IPS DF 6.9 (cell line): ENCODE data around the gene TRIM67.

Experiments used
- DNase-seq: peaks from one replicate; pipeline ENCODE4 v3.0.0-alpha.2; 2013; ENCODE audit warnings: low read depth, low spot score
- H3K27ac ChIP-seq: one replicate; pipeline ENCODE4 v1.5.1; 2013; ENCODE audit warnings: low read length, control low read depth
- H3K27me3 ChIP-seq: 2 replicates; pipeline ENCODE4 v1.6.1; 2013; ENCODE audit warnings: mild to moderate bottlenecking, low read length; ENCODE audit not compliant: control insufficient read depth, insufficient read depth
- H3K36me3 ChIP-seq: 2 replicates; pipeline ENCODE4 v1.6.1; 2013; ENCODE audit warnings: low read length; ENCODE audit not compliant: control insufficient read depth, insufficient read depth
- H3K4me1 ChIP-seq: 2 replicates; pipeline ENCODE4 v1.6.1; 2013; ENCODE audit warnings: low read length; ENCODE audit not compliant: control insufficient read depth, insufficient read depth
- H3K4me3 ChIP-seq: 2 replicates; pipeline ENCODE4 v1.5.1; 2013; ENCODE audit warnings: mild to moderate bottlenecking, low read length
- H3K9me3 ChIP-seq: 2 replicates; pipeline ENCODE4 v1.6.1; 2013; ENCODE audit warnings: low read length, inconsistent platforms; ENCODE audit not compliant: control insufficient read depth, insufficient read depth
- whole genome bisulfite sequencing: extraction: QIAGEN DNeasy Blood & Tissue Kit; methylation state at CpG from one replicate; pipeline ENCODE4 v1.1.7; 2013; ENCODE audit warnings: mixed read lengths, missing lambda C conversion rate; ENCODE audit not compliant: insufficient read length, insufficient coverage; 5-methylcytosine and 5-hydroxymethylcytosine counted together

The TRIM67 gene

DNA sequence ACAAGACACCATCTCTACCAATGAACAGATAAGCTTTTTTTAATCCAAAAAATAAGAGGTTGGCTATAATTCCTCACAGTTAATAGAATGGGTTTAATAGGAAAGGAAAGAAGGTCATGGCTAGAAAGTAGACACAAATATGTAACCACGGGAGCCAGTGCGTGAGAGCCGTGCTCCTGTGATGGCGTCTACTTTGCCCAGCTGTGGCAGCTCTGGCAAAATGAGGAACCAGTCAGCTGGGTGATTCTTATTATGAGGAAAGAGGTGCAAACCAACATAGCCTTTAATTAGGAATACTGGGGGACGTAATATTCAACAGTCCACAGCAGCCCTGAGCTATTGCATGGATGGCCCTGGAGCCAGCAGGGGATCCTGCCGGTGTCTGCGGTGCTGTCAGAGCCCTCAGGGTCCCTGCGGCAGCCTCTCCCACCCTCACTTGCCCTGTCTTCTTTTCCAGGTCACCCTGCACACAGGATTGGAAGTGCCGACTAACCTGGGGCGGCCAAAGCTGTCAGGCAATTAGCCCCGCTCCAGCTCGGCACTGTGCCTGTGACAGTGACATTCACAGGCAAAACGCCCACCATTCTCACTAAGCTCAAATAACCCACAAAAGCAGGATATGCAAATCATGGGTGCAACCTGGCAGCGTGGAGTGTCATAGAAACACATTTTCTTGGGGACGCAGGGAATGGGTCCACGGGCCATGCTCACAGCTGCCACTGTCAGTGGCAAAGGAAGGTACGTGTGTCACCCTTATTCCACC lies 53.2 kb downstream of the TRIM67 start:
- Histone ChIP-seq H3K9me3 (no peaks in the 10 kb centered on the region), H3K36me3 (no peaks in the 10 kb centered on the region), H3K27me3 (peaks cover 31% of the 10 kb centered on the region), H3K27ac (no peak overlapping the region), H3K4me3 (no peak overlapping the region), H3K4me1 (peaks cover 2% of the 10 kb centered on the region; the same call in 1 of the 2 replicates)
- no CpG with 5 or more reads among the region's 17 CpGs for WGBS
- DNase-seq, result no peak

DNA sequence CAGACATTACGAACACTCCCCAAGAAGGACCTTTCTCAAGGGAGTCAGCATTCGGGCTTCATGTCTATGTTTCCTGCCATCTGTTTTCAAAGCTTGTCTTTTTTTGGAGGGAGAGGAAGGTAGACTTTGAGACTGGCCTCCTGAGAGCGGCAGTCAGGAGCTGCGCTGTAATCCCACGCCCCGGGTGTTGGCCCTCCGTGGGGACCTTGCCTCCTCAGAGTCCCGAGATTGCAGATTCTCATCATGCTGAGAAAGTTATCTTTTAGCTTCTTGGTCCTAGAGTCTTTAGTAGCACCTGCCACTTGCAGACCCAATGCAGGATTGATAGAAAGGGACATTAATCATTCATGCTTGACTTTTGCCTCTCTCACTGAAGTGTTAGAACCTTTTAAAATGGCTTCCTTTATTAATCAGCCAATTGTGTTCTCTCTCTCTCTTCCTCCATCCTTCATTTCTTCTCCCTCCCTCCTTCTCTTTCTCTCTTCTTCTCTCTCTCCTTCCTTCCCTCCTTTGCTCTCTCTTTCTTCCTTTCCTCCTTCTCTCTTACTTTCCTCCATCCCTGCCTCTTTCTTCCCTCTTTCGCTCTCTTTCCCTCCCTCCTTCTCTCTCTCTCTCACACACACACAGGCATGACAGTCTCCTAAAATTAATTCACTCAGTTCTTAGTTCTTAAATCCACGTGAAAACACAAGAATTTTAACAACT lies 54.0 kb downstream of the TRIM67 start:
- no peaks in the 10 kb centered on the region for H3K36me3 ChIP-seq
- no peak overlapping the region for H3K4me3 ChIP-seq
- H3K27me3 ChIP-seq, result peaks cover 31% of the 10 kb centered on the region
- DNase-seq, result no peak
- no peak overlapping the region for H3K27ac ChIP-seq
- peaks cover 2% of the 10 kb centered on the region; the same call in 1 of the 2 replicates for H3K4me1 ChIP-seq
- 27% methylated on average over 1 of the region's 10 CpGs for WGBS
- no peaks in the 10 kb centered on the region for H3K9me3 ChIP-seq

DNA sequence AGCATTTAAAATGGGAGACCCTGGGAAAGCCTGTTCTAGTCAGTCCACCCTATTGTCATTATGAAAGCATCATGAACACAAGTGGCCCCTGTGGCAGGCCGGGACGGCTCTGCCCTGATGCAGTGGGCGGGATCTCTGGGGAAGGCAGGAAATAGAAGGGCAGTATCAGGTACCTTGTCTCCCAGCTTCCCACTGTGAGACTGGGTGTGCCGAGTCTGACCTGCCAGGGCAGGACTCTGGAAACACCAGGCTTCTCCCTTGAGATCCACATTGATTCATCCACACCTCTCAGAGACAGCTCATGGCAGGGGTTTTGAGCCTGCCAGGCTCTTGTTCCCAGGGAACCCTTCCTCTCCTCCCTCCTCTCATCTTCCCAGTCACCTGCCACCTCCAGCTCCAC lies 54.6 kb downstream of the TRIM67 start:
- no CpG with 5 or more reads among the region's 4 CpGs for WGBS
- no peaks in the 10 kb centered on the region for H3K9me3 ChIP-seq
- H3K27ac ChIP-seq, result no peak overlapping the region
- H3K36me3 ChIP-seq, result no peaks in the 10 kb centered on the region
- H3K4me3 ChIP-seq, result no peak overlapping the region
- H3K27me3 ChIP-seq, result peaks cover 31% of the 10 kb centered on the region
- DNase-seq, result no peak
- H3K4me1 ChIP-seq, result no peaks in the 10 kb centered on the region

DNA sequence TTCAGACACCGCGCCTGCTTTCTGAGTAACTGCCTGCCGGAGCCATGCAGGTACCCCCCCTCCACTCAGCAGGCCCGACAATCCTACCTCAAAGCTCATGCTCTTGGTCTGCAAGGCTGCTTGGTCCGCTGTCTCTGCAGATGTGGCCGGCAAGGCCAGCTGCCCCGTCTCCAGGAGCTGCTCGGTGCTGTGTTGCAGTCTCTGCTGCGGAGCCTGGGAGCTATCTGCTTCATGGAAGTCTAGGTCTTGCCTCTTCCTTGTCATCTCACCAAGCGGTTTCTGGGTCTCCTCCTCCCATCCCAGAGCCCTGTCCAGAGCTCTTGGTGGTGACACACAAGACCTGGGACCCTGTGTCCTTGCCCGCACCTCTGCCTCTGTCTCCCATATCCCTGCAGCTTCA lies 55.2 kb downstream of the TRIM67 start:
- Histone ChIP-seq H3K27me3 (peaks cover 31% of the 10 kb centered on the region), H3K27ac (no peak overlapping the region), H3K4me3 (no peak overlapping the region), H3K36me3 (no peaks in the 10 kb centered on the region), H3K9me3 (no peaks in the 10 kb centered on the region), H3K4me1 (no peaks in the 10 kb centered on the region)
- no peak for DNase-seq
- no CpG with 5 or more reads among the region's 11 CpGs for WGBS

DNA sequence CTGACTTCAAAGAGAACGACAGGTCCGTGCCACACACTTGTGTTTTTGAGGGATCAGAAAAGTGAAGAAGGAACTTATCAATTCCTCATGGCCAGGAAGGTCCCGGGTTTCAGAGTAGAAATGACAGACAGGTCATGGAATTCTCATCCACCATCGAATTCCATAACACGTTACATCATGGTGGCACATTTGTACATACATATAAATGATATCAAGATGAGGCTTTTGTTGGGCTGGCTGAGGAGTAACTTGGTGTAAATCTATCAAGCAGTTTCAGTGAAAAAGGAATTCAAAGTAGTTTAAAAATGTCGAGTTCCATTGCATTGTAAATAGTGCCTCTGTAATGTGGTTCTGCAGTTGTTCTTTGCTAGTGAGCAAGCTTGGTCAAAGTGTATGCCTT lies 56.2 kb downstream of the TRIM67 start:
- Histone ChIP-seq H3K36me3 (no peaks in the 10 kb centered on the region), H3K4me1 (no peaks in the 10 kb centered on the region), H3K9me3 (no peaks in the 10 kb centered on the region)

DNA sequence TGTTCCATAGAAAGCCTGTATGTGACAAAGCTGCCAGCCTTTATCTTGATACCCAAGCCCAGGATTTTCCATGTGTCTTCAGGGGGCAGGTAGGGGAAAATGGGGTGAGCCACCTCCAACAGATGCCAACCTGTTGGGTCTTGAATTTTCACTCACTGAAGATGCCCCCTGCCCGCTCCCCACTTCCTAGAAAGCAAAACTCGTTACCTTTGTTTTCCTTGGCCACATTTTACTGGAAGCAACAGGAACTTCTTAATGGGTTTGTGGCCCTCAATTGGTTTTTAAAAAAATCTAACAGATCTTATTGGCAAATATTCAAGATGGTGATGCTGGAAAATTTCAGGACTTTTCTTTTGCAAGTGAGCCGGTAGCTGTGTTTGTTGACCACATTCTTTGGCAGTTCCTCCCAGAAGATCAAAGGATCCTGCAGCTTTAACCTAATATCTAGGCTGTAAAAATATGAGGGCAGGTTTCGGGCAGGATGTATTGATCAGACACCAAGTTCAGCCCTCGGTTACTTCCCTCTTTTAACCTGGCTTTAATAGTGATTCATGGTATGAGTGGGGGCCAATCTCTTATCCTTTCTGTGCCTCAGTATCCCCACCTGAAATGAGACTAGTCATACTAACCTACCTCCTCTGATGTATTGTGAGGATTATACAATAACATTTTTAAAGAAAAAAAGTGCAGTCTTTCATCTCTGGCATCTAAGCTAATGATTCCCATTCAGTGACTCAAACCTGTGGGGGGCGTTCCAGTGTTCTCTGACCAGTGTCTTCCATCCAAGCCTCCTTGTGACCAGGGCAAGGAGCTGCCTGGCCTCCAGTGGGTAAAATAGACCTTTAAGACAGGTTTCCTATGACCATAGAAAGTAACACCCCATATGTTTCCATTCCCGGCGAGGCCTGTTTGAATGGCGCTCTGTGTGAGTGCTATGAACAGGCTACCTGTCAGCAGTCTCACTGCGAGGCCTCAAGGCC lies 57.9 kb downstream of the TRIM67 start:
- WGBS, result no CpG with 5 or more reads among the region's 10 CpGs
- Histone ChIP-seq H3K36me3 (no peaks in the 10 kb centered on the region), H3K4me1 (no peaks in the 10 kb centered on the region), H3K9me3 (no peaks in the 10 kb centered on the region), H3K27ac (no peak overlapping the region), H3K27me3 (peaks cover 12% of the 10 kb centered on the region), H3K4me3 (no peak overlapping the region)
- DNase-seq, result no peak

More for the DNA sequence above, 56.2 kb downstream of the TRIM67 start:
- no peak overlapping the region for H3K27ac ChIP-seq
- no CpG with 5 or more reads among the region's 6 CpGs for WGBS
- H3K27me3 ChIP-seq, result peaks cover 24% of the 10 kb centered on the region
- H3K4me3 ChIP-seq, result no peak overlapping the region
- DNase-seq, result no peak

DNA sequence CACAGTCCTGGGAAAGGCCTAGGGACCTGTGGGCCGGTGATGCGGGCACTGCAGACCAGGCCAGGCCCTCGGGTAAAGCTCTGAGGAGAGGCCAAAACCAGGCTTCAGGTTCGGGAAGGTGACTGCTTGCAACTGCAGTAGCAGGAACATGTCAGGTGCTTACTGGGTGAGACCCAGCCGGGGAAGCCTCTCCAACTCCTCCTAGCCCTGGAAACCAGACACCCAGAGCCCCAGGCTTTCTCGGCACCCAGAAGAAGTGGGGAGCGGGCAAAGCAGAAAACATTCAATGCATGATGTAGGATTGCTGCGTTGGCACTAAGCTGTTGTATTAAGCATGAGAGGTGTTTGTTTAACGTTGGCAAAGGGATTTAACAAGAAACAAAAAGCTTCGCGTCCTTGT lies 58.9 kb downstream of the TRIM67 start:
- H3K36me3 ChIP-seq, result no peaks in the 10 kb centered on the region
- peaks cover 6% of the 10 kb centered on the region; the same call in 1 of the 2 replicates for H3K27me3 ChIP-seq
- no CpG with 5 or more reads among the region's 11 CpGs for WGBS
- DNase-seq, result no peak
- H3K4me3 ChIP-seq, result no peak overlapping the region
- H3K9me3 ChIP-seq, result no peaks in the 10 kb centered on the region
- no peak overlapping the region for H3K27ac ChIP-seq
- H3K4me1 ChIP-seq, result no peaks in the 10 kb centered on the region

DNA sequence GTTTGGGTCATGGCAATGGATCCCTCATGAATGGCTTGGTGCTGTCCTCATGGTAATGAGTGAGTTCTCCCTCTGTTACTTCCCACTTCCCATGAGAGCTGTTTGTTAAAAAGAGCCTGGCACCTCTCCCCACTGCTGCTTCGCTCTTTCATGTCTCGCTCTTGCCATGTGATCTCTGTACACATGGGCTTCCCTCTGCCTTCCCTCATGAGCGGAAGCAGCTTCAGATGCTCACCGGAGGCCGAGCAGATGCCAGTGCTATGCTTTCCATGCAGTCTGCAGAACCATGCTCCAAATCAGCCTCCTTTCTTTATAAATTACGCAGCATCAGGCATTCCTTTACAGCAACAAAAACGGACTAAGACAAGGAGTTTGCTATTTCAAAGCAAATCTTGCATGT lies 64.3 kb downstream of the TRIM67 start:
- H3K9me3 ChIP-seq, result no peaks in the 10 kb centered on the region
- DNase-seq, result no peak
- no peaks in the 10 kb centered on the region for H3K27me3 ChIP-seq
- H3K27ac ChIP-seq, result no peak overlapping the region
- WGBS, result no CpG with 5 or more reads among the region's 7 CpGs
- H3K4me3 ChIP-seq, result no peak overlapping the region
- H3K36me3 ChIP-seq, result 0 out of 2 replicates have a peak, but pooled peaks cover 4% of the 10 kb centered on the region
- no peaks in the 10 kb centered on the region for H3K4me1 ChIP-seq

DNA sequence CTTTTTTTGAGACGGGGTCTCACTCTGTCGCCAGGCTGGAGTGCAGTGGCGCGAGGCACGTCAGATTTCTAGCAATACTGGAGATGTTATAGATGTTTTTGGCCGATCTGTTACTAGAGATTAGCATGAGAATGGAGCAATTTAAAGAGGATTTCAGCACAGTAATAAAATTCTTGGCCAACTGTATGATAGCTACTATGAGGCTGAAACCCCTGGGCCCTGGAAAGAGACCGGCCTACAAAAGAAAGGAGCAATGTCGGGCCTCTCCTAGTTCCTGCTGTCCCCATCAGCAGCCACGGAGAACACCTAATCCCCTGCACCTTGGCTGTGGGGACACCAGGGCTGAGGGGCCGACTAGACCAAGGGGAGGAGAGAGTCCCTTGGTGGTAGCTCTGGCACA lies 69.7 kb downstream of the TRIM67 start:
- no CpG with 5 or more reads among the region's 10 CpGs for WGBS
- Histone ChIP-seq H3K36me3 (no peaks in the 10 kb centered on the region), H3K4me3 (no peak overlapping the region)

More for the DNA sequence above, 69.7 kb downstream of the TRIM67 start:
- Histone ChIP-seq H3K27ac (no peak overlapping the region), H3K9me3 (no peaks in the 10 kb centered on the region), H3K27me3 (no peaks in the 10 kb centered on the region), H3K4me1 (no peaks in the 10 kb centered on the region)
- DNase-seq, result no peak
